Measurements from ENCODE around the gene PET100.

DNA sequence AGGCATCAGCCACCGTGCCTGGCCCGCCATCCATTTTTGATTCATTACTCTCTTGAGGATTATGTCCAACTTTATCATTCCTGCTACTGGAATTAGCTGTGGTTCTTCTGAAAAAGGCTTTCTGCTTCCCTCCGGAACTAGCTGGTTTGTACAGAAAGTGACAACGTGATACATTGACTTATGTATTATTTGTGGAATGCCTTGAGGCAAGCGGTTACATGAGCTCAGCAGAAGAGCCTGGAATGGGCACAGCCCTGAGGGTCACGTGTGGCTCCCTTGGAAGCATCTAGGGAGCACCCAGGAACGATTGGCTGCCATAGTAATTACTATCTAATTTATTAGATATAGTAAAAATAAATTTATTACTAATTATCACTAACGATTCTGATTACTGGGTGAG is 24.8 kb downstream of the PET100 start:
- TF ChIP-seq, protein P1, sequence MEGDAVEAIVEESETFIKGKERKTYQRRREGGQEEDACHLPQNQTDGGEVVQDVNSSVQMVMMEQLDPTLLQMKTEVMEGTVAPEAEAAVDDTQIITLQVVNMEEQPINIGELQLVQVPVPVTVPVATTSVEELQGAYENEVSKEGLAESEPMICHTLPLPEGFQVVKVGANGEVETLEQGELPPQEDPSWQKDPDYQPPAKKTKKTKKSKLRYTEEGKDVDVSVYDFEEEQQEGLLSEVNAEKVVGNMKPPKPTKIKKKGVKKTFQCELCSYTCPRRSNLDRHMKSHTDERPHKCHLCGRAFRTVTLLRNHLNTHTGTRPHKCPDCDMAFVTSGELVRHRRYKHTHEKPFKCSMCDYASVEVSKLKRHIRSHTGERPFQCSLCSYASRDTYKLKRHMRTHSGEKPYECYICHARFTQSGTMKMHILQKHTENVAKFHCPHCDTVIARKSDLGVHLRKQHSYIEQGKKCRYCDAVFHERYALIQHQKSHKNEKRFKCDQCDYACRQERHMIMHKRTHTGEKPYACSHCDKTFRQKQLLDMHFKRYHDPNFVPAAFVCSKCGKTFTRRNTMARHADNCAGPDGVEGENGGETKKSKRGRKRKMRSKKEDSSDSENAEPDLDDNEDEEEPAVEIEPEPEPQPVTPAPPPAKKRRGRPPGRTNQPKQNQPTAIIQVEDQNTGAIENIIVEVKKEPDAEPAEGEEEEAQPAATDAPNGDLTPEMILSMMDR (IDR thresholded peaks at IDR 0.05; ENCODE audit: low read depth, low read length, poor library complexity, severe bottlenecking), result no peak
- TF ChIP-seq EZH2phosphoT487 (IDR thresholded peaks at IDR 0.05; ENCODE audit: borderline replicate concordance, low read length), result no peak
